HL-60 (cell line): ENCODE data around the gene SLC12A6.

Experiments
- DNase-seq, 2 experiments: peaks; one replicate each; pipeline ENCODE4 v3.0.0-alpha.2; 2010 to 2020; ENCODE audit warnings: low read depth in 1 of 2, low spot score in 1 of 2
- H3K27ac ChIP-seq: fragments of 250-450 bp; sonication (Bioruptor Pico); replicated peaks from 2 replicates; pipeline ENCODE4 v1.5.1; 2020; ENCODE audit warnings: mild to moderate bottlenecking, moderate library complexity
- H3K27me3 ChIP-seq: fragments of 250-450 bp; sonication (Bioruptor Pico); 2 replicates; pipeline ENCODE4 v1.5.1; 2021; ENCODE audit warnings: mild to moderate bottlenecking, moderate library complexity; ENCODE audit not compliant: insufficient read depth, poor library complexity, severe bottlenecking
- H3K4me3 ChIP-seq: replicated peaks from 2 replicates; pipeline ENCODE4 v1.5.1; 2011; ENCODE audit warnings: mild to moderate bottlenecking, control low read depth, low read length; ENCODE audit not compliant: insufficient read depth
- CTCF ChIP-seq: IDR thresholded peaks from one replicate; pipeline ENCODE4 v1.5.1; 2011; ENCODE audit warnings: low read length, control low read depth, inconsistent platforms; ENCODE audit not compliant: insufficient read depth
- GABPA ChIP-seq: IDR thresholded peaks from 2 replicates; pipeline ENCODE4 v1.6.1; 2012; ENCODE audit warnings: low read depth
- POLR2AphosphoS5 ChIP-seq: IDR thresholded peaks from 2 replicates; pipeline ENCODE4 v1.6.1; 2012; ENCODE audit warnings: low read depth
- REST ChIP-seq: IDR thresholded peaks from 2 replicates; pipeline ENCODE4 v1.6.1; 2012; ENCODE audit warnings: low read depth; ENCODE audit not compliant: insufficient replicate concordance
- SPI1 ChIP-seq: IDR thresholded peaks from 2 replicates; pipeline ENCODE4 v1.6.1; 2012; ENCODE audit warnings: low read depth, mild to moderate bottlenecking, borderline replicate concordance

The SLC12A6 gene

GRCh38 chr15:34374816-34375215 lies 37.2 kb upstream of the SLC12A6 start:
- Histone ChIP-seq H3K4me3 (no peak overlapping the region), H3K27ac (no peak overlapping the region), H3K27me3 (no peaks in the 10 kb centered on the region)
- DNase-seq = no peak
- TF ChIP-seq POLR2AphosphoS5 (no peak), REST (no peak), GABPA (no peak), CTCF (no peak), SPI1 (no peak)

DNA sequence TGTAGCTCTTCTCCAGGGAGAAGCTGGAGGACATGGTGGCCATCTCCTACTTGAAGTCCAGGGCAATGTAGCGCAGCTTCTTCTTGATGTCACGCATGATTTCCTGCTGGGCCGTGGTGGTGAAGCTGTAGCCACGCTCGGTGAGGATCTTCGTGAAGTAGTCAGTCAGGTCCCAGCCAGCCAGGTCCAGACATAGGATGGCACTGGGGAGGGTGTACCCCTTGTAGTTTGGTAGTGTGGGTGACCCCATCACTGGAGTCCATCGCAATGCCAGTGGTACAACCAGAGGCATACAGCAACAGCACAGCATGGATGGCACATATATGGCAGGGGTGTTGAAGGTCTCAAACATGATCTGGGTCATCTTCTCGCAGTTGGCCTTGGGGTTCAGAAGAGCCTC lies 36.4 kb upstream of the SLC12A6 start:
- Histone ChIP-seq H3K27ac (no peak overlapping the region), H3K4me3 (no peak overlapping the region), H3K27me3 (no peaks in the 10 kb centered on the region)
- TF ChIP-seq CTCF (no peak), GABPA (no peak), POLR2AphosphoS5 (no peak)
- no peak for DNase-seq

GRCh38 chr15:34370643-34371042 lies 33.1 kb upstream of the SLC12A6 start:
- peak in 1 of 2 experiments; percentile 8 for DNase-seq
- no peak overlapping the region for H3K4me3 ChIP-seq
- H3K27ac ChIP-seq = no peak overlapping the region
- TF ChIP-seq SPI1 (no peak), CTCF (no peak), REST (no peak), GABPA (no peak)
- H3K27me3 ChIP-seq = no peaks in the 10 kb centered on the region

- Histone ChIP-seq H3K27ac (no peak overlapping the region), H3K27me3 (no peaks in the 10 kb centered on the region), H3K4me3 (no peak overlapping the region)
- no peak for TF ChIP-seq GABPA
- TF ChIP-seq CTCF = no peak
- no peak for TF ChIP-seq SPI1
- no peak for TF ChIP-seq REST
- no peak for TF ChIP-seq POLR2AphosphoS5
- DNase-seq = no peak
Observed at GRCh38 chr15:34370129-34370528, 32.5 kb upstream of the SLC12A6 start.
